HG03442 (cell line): ENCODE measurements around the gene ABHD6.
"Not testable (repeated sequence)": the region's sequence is repeated elsewhere in the genome, so short reads cannot be mapped to it uniquely, and the experiment has no call there.

Experiments used
- ATAC-seq: cut with Tn5 transposase; IDR thresholded peaks from one replicate; pipeline ENCODE4 v1.9.1; 2021; ENCODE audit warnings: mild to moderate bottlenecking, moderate library complexity; ENCODE audit not compliant: unreplicated experiment

The ABHD6 gene

DNA sequence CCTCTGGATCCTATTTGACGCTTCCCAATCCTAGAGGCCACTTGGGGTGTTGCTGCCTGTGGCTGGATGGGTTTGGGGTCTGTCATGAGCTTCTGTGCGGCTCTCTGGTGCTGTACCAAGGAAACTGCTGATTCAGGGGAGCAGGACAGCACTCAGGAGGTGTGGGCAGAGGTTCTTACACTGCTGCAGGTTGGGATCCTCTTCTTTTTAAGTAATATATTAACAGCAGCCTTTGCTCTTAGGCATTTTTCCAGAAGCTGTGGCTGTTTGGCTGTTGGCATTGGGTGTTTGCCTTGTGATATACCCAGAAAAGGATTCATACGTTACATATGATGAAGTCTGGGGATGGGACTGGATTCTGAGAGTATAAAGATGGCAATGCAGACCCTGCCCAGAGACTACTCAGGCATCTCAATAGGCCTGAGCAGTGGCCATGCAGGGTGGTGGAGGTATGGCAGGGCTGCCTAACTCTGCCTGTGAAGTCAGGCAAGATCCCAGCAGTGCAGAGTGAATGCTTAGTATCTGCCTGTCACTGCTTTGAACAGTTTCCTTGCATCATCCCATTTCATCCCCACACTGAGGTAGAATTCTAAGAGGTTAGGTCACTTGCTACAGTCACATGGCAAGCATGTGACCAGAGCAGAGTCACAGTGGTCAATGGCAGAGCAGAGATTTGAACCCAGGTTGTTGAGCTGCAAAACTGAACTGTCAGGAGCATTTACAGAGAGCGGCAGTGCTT lies 3.9 kb downstream of the ABHD6 start:
- no peak for ATAC-seq

DNA sequence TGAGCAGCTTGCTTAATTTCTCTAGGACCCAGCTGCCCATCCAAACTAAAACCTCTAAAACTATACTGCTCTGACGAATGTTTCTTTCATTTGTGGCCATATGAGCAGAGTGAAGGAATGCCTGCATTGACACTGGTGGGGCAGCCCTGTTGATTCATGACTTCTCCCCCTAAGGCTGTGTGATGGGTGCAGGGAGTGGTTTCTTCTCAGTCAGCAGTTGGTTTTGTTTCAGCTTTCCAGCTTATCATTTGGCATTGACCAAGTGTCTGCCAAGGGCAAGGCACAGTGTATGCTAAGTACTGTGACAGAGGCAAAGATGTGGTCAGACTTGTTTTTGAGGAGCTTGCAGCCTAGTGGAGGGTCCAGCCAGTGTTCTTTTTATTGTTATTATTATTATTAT lies 4.7 kb downstream of the ABHD6 start:
- ATAC-seq, result no peak

DNA sequence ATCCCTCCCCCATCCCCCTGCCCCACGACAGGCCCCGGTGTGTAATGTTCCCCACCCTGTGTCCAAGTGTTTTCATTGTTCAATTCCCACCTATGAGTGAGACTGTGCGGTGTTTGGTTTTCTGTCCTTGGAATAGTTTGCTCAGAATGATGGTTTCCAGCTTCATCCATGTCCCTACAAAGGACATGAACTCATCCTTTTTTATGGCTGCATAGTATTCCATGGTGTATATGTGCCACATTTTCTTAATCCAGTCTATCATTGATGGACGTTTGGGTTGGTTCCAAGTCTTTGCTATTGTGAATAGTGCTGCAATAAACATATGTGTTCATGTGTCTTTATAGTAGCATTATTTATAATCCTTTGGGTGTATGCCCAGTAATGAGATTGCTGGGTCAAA lies 5.3 kb downstream of the ABHD6 start:
- not testable (repeated sequence) for ATAC-seq

DNA sequence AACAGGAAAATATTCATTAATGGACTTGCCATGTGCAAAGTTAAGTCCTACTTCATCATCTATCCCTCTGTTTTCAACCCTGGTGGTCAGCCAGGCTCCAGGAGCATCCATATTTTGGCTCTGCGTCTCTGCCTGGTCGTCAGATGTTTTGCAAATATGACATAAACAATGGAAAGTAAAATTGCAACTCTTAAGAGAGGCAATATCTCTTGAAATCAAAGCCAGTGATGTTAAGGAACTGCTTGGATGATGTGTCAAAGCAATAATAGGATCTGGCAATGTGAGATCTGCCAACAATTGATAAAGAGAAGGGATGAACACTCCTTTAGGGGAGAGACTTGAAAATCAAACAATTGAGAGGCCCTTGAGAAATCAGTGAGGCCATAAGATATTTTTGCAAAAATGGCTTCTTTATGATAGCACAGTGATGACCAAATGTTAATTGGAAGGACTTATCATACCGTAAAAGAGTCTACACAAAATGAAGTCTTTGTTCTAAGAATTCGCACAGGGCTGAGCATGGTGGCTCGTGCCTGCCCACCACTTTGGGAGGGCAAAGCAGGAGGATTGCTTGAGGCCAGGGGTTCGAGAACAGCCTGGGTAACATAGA lies 6.5 kb downstream of the ABHD6 start:
- no peak for ATAC-seq

DNA sequence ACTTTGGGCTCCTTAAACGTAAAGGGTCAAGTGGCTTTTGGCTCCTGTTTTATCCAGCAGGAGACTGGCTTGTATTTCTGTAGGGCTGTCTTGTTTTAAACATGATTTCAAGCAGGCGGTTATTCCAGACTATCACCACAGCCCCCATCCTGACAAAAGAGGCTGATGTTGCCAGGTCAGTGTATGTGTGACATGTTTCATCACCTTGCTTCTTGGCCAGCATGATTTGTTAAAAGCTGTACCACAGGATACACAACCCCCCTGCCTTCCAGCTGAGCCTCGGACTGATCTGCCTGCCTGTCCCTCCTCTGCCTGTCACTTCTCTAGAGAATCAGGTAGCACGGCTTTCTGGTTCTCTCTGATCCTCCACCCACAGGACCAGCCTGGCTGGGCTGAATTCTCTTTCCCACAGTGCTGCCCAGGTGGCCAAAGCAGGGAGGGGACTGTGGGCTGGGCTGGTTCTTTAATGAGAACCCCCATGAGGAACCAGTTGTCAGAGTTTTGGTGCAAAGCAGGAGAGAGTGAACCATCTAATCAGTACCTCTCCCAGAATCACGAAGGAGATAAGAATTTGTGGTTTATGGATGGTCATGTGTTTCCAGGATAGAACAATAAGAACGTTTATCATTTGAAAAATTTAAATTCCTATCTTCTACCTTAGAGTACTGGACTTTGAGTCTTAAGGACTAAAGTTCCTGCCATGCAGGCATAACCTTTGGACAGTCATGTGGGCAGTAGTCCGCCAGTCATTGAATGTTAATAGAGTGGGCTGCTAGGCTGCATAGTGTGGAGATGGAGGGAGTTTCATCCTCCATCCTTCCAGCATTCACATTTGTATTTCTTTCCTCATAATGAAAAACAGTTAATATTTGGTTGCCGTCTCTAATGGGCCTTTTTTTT lies 8.8 kb downstream of the ABHD6 start:
- ATAC-seq, result no peak

DNA sequence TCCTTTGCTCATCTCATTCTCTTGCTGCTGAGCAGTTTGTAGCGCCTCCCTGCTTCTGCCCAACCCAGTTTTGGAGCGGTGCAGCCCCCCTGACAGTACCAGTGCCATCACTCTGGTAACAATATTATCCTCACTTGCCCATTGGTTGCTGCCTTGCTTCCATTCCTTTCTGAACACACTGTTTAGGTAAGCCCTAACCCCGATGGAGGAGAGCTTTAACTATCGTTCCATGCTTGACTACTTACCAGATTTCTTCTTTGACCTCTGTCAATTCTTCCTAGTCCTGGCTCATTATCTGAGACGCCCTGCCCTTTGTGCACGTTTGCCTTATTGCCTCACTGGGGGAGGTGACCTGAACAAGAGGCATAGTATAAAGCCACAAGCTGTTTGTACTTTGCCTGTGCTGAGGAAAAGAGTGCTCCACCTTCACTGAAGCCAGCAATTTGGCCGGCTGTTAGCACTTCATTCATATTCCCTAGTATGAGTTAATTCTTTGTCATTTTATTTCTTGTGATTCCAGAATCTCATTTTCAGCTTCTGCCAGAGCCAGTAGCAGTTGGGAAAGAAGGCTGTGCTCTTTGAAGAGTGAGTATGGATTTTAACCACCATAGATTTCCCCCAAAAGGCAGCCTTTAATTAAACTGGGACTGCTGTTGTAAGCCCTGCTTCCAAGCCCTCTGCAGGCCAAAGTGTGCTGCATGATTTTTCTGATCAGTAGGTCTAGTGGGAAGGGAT lies 11.9 kb downstream of the ABHD6 start:
- ATAC-seq, result no peak

DNA sequence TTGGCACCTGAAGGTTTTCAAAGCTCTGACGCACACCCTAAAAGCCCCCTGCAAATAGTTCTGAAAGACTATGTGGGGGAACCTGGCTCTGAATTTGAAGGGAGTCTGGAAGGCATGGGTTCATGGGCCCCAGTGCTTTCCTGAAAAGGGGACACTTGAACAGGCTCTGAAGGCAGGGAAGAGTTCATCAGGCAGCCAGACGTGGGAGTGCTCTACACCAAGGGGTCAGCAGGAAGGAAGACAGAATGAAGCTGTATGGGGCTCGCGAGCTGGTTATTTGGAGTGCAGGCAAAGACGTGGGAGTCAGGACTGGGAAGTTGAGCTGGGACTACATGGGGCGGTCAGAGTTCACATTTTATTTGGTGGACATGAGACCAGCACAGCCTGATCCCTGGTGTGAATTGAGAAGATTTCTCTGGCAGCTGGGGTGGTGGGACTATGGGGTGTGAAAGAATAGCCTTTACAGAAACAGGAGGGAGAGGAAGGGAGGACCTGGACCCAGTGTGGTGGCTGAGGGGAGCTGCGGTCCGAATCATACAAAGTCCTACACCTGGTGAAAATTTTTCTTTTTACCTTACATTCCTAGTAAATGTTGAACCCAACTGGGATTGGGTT lies 12.6 kb downstream of the ABHD6 start:
- ATAC-seq, result no peak

DNA sequence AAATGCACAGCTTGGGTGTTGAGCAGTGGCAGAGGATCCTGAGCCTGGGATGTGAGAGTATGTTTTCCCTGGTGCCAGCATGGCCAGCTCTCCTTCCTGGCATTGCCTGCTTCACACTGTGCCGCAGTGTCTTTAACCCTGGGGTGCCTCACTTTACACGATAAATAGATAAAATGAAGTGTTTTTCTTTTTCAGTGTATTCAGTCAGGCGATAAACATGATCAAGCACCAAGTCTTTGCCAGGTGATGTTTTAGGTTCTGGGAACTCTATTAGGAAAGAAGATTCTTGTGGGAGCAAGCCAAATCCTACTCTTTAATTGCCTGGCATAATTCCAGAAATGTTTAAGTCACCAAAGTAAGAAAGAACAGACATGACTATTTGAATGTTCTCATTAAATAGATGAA lies 14.0 kb downstream of the ABHD6 start:
- ATAC-seq, result no peak

DNA sequence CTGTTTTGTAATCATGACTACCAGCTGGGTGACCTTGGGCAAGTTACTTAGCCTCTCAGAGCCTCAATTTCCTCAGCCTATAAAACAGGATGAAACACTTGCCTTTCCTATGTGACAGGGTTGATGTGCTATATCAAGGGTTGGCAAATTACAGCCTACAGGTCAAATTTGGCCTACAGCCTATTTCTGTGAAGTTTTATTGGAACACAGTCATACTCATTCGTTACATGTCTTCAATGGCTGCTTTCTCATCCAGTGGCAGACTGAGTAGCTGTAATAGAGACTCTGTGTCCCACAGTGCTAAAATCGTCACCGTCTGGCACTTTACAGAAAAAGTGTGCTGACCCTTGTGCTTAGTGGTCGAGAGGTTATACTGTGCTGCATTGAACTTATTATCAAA lies 16.6 kb downstream of the ABHD6 start:
- no peak for ATAC-seq

DNA sequence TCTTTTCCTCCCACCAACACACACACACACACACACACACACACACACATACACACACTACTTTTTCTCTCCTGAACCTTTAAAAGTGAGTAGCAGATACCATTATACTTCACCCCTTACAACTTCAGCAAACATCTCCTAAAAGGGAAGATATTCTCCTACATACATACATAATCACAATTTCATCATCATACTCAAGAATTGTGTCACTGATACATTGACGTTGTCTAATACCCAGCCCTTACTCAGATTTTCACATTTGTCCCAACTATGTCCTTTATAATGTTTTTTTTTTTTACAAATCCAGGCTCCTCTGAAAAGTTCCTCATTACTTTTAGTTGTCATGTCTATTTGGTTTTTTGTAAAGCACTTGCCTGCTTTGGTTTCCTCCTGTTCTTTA lies 18.5 kb downstream of the ABHD6 start:
- ATAC-seq, result no peak

DNA sequence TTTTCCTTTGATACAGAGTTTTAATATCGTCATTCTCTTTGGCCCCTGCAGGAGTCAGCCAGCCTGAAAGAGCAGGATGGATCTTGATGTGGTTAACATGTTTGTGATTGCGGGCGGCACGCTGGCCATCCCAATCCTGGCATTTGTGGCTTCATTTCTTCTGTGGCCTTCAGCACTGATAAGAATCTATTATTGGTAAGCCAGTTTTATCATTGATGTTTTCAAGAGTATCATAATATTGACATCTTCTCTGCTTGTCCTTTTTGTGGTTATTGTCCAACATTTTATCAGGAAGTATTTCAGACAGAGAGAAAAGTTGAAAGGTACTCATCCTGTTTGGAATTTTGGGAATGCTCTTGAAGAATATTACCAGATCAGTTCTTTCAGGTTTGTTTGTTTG lies 18.9 kb downstream of the ABHD6 start:
- ATAC-seq, result no peak

DNA sequence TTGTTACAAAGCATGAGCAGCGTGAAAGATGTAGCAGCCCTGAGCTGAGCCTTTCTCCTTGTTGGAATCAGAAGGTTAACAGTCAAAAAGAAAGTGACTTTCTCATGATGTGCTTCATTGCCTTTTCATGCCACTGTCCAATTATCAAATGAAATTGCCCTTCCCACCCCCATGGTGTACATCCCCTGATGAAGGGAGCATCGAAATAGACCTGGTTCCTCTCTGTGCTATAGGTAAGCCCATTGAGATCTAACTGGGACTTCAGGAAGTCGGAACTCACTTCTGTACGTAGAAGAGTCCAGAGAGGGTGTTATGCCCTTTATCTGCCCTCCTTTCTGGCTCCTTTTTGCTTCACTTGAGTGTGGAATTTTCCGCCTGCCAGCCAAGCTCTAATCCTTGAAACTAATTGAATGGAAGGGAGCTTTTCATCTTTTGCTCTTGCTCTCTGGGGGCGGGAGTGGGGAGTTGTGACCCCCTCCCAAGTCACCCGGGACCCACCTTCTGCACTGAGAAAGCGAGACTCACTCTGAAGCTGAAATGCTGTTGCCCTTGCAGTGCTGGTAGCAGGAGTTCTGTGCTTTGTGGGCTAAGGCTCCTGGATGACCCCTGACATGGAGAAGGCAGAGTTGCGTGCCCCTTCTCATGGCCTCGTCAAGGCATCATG lies 20.9 kb downstream of the ABHD6 start:
- ATAC-seq, result no peak

DNA sequence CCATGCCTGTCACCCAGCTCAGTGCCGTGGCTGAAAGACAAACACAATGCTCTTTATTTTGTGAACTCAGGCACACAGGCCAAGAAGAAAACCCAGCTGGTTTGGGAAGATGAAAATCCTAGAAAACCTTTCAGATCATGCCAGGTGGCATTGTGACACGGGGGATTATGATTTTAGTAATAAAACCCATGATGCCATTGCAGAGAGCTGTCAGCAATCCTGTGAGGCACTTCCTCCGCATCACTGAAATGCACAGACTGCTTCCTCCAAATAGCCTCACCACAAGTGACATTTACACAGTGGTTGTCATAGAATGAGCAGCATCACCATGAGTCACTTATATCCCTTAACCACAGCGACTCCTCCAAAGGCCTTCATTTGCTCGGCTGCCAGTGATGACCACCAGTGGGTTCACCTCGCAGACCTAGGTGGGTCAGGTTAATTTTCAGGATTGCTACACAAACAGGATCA lies 22.7 kb downstream of the ABHD6 start:
- ATAC-seq, result no peak

DNA sequence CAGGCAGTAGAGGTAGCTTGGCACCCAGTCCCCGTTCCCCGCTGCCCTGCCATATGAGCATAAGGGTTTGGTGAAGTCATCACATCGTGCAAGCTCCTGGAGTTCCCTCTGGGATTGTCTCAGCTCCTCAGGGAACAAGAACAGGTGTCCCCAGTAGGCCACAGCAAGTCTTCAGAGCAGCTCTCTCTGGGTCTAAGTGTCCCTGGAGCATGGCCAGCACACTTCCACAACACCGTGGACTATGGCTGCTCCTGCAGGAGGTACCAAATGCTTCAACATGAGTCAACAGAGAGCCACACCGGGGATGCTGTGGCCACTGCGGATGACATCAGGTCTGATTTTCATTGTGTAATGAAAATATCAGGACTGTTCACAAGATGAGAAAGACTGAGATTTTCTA lies 23.1 kb downstream of the ABHD6 start:
- ATAC-seq, result no peak

DNA sequence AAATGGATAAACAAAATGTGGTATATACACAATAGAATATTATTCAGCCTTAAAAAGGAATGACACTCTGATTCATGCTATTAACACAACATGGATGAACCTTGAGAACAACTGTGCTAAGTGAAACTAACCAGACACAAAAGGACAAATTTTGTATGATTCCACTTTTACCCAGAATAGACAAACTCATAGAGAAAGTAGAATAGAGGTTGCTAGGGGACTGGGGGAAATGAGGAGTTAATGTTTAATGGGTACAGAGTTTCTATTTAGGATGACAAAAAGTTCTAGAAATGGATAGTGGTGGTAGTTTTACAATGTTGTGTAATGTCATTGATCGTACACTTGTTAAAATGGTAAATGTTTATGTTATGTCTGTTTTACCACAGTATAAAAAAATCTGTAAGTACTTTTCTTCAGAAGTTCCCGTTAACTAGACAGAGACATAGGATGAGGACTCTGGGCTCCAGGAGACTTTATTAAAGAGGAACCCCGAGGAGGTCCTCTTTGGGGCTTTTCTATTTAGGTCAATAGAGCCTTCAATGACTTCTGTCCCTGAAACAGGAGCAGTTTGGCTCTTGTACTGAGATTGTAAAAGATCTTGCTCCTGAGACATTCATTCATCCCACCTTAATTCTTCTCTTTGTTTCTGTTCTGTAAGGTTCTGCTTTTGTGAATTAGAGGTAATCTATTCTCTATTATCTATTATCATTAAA lies 24.5 kb downstream of the ABHD6 start:
- ATAC-seq, result no peak

DNA sequence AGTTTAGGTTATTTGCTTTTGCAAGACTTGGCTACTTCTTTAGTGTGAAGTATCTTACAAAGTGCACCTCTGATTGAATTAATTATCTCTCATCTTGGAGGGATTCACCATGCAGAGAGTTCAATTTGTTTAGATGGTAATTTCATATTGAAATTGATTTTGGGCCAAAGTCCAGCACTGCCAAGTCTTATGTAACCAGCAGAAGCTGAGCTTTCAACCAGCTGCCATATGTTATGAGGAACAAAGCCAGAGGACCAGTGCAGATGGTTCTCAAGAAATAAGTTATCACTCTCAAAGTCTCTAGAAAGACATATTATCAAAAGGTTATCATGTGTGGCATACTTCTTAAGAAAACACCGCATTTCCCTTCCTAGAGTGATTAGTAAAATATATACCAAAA lies 29.0 kb downstream of the ABHD6 start:
- no peak for ATAC-seq

DNA sequence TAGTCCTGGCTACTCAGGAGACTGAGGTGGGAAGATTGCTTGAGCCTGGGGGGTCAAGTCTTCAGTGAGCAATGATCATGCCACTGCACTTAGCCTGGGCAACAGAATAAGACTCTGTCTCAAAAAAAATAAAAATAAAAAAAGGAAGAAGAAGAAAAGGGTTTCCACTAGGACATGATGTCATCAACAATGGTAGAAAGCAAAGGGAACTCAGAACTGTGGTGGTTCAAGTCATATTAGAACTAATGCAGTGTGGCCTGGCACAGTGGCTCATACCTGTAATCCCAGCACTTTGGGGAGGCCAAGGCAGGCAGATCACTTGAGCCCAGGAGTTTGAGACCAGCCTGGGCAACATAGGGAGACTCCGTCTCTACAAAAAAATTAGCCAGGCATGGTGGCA lies 30.0 kb downstream of the ABHD6 start:
- not testable (repeated sequence) for ATAC-seq

DNA sequence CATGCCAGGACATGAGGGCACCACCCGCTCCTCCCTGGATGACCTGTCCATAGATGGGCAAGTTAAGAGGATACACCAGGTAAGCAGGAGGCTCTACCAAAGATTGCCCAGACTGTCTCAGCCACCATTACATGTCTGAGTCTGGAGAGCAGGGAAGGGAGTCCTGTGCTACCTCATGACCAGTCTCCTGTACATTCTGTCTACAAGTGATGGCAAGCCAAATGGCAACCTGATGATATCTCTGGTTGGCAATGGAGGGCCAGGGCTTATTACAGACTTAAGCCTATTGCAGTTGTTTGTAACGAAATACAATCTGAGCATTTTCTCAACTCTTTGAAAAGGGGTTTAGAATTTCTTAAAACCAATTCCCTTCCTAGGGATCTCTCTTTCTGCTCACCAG lies 31.8 kb downstream of the ABHD6 start:
- ATAC-seq, result no peak

DNA sequence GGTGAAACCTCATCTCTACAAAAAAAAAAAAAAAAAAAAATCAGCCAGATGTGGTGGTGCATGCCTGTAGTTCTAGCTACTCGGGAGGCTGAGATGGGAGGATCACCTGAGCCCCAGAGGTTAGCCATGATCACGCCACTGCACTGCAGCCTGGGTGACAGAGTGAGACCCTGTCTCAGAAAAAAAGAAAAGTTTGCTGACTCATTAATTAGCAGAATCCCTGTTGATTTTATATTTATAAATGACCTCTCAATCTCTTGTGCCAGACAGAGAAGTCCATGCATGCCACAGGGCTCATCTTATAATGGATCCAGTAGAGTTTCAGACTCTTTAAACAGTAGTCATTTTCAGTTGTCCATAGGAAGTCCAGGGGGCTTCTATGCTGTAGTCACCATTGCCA lies 32.9 kb downstream of the ABHD6 start:
- no peak for ATAC-seq
